MM.1S (cell line): ENCODE measurements around the gene ABCC11.

Source experiments
- DNase-seq: peaks from one replicate; pipeline ENCODE4 v3.0.0-alpha.2; 2015
- H2AFZ ChIP-seq: fragments of 300-600 bp; sonication (generic); 2 replicates; pipeline ENCODE4 v1.6.0; 2016; ENCODE audit warnings: antibody characterized with exemption, low read length
- H3F3A ChIP-seq: fragments of 300-600 bp; sonication (generic); 2 replicates; pipeline ENCODE4 v1.6.1; 2016; ENCODE audit warnings: mild to moderate bottlenecking, antibody characterized with exemption, low read length, moderate library complexity, mixed read lengths; ENCODE audit not compliant: insufficient read depth
- H3K27ac ChIP-seq: fragments of 300-600 bp; sonication (generic); 2 replicates; pipeline ENCODE4 v1.5.1; 2016; ENCODE audit warnings: mild to moderate bottlenecking, low read length
- H3K27me3 ChIP-seq: fragments of 300-600 bp; sonication (generic); replicated peaks from 2 replicates; pipeline ENCODE4 v1.6.0; 2016; ENCODE audit warnings: low read length; ENCODE audit not compliant: insufficient read depth
- H3K36me3 ChIP-seq: fragments of 300-600 bp; sonication (generic); replicated peaks from 2 replicates; pipeline ENCODE4 v1.6.1; 2016; ENCODE audit warnings: mild to moderate bottlenecking, low read length, mixed read lengths; ENCODE audit not compliant: insufficient read depth
- H3K4me1 ChIP-seq: fragments of 300-600 bp; sonication (generic); 2 replicates; pipeline ENCODE4 v1.6.1; 2016; ENCODE audit warnings: low read length, mixed read lengths
- H3K4me2 ChIP-seq: fragments of 300-600 bp; sonication (generic); 2 replicates; pipeline ENCODE4 v1.6.0; 2016; ENCODE audit warnings: low read depth, low read length
- H3K4me3 ChIP-seq: fragments of 300-600 bp; sonication (generic); 2 replicates; pipeline ENCODE4 v1.5.1; 2016; ENCODE audit warnings: low read length, mixed read lengths
- H3K79me2 ChIP-seq: fragments of 300-600 bp; sonication (generic); 2 replicates; pipeline ENCODE4 v1.6.1; 2016; ENCODE audit warnings: mixed run types, low read length, mixed read lengths
- H3K9ac ChIP-seq: fragments of 300-600 bp; sonication (generic); 2 replicates; pipeline ENCODE4 v1.6.1; 2016; ENCODE audit warnings: low read length, mixed read lengths
- H3K9me2 ChIP-seq: fragments of 300-600 bp; sonication (generic); replicated peaks from 2 replicates; pipeline ENCODE4 v1.6.1; 2016; ENCODE audit warnings: mild to moderate bottlenecking, low read length, mixed read lengths; ENCODE audit not compliant: insufficient read depth
- H3K9me3 ChIP-seq: fragments of 300-600 bp; sonication (generic); replicated peaks from 2 replicates; pipeline ENCODE4 v1.6.1; 2016; ENCODE audit warnings: mild to moderate bottlenecking, low read length, mixed read lengths; ENCODE audit not compliant: insufficient read depth
- H4K20me1 ChIP-seq: fragments of 300-600 bp; sonication (generic); 2 replicates; pipeline ENCODE4 v1.6.1; 2016; ENCODE audit warnings: mild to moderate bottlenecking, low read length, moderate library complexity, mixed read lengths; ENCODE audit not compliant: insufficient read depth
- CTCF ChIP-seq: fragments of 300-600 bp; sonication (generic); IDR thresholded peaks from 2 replicates; pipeline ENCODE4 v1.5.1; 2016; ENCODE audit warnings: antibody characterized with exemption, low read length, mixed read lengths
- EZH2 ChIP-seq: fragments of 300-600 bp; sonication (generic); optimal IDR thresholded peaks from 2 replicates; pipeline ENCODE3; 2017; ENCODE audit warnings: low read depth, mild to moderate bottlenecking, antibody characterized with exemption, low read length, mixed read lengths
- EZH2phosphoT487 ChIP-seq: fragments of 300-600 bp; sonication (generic); IDR thresholded peaks from 2 replicates; pipeline ENCODE4 v1.6.1; 2018; ENCODE audit warnings: antibody characterized with exemption, low read length

The ABCC11 gene

DNA sequence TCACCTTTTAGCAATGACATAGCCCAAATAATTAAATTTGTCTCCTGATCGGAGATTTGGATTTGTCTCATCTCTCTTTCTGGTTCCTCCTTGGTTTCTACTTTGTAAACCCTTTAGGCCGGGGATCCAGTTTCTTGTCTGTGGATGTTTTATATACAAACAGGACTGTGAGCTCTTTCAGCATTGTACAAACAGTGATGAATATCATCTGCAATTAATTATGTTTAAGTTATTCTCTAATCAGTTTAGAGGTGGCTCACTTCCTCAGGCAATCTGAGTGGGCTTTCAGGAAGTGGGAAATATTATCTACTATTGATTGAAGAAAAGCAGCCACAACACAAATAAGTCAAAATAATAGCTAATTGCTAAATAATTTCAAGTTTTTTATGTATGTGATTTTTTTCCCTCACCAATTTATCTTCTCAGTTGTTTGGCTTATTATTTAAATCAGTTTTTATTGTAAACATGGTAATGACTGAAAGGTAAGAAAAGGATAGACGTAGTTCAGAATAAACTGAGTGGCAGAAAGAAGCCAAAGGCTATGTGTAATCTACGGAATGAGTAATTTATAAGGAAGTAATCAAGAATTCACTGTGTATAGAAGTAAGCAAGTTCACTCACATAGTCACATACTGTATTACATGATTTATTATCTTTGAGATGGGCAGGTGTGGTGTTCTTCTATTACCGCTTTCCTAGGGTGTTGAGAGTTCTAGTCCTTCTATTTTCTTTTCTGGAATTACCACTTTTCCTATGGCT, 3.4 kb upstream of the ABCC11 start:
- Histone ChIP-seq H3K27me3 (no peaks in the 10 kb centered on the region), H3K9me2 (no peaks in the 10 kb centered on the region), H3K4me2 (no peak overlapping the region), H3K9me3 (no peaks in the 10 kb centered on the region), H2AFZ (no peak overlapping the region), H3K9ac (no peak overlapping the region), H4K20me1 (0 out of 2 replicates have a peak, but pooled peaks cover 10% of the 10 kb centered on the region), H3K36me3 (peaks cover 10% of the 10 kb centered on the region; the same call in 1 of the 2 replicates), H3F3A (no peaks in the 10 kb centered on the region), H3K4me1 (peaks cover 7% of the 10 kb centered on the region; the same call in 1 of the 2 replicates), H3K79me2 (peaks cover 80% of the 10 kb centered on the region), H3K4me3 (no peak overlapping the region), H3K27ac (no peak overlapping the region)
- no peak for DNase-seq
- TF ChIP-seq EZH2 = no peak

- H3K36me3 ChIP-seq = no peaks in the 10 kb centered on the region
- H3K9me3 ChIP-seq = no peaks in the 10 kb centered on the region
- H2AFZ ChIP-seq = no peak overlapping the region
- H3F3A ChIP-seq = peaks cover 6% of the 10 kb centered on the region
- H3K4me1 ChIP-seq = peaks cover 8% of the 10 kb centered on the region; the same call in 1 of the 2 replicates
- H3K27me3 ChIP-seq = no peaks in the 10 kb centered on the region
- H3K4me3 ChIP-seq = no peak overlapping the region
- peak overlapping the region; percentile 89; the same call in 1 of the 2 replicates for H3K4me2 ChIP-seq
- TF ChIP-seq EZH2 (no peak), EZH2phosphoT487 (no peak), CTCF (no peak)
- 0 out of 2 replicates have a peak, but pooled peaks cover 7% of the 10 kb centered on the region for H4K20me1 ChIP-seq
- H3K27ac ChIP-seq = no peak overlapping the region
- H3K9me2 ChIP-seq = no peaks in the 10 kb centered on the region
- DNase-seq = no peak
- no peak overlapping the region for H3K9ac ChIP-seq
- H3K79me2 ChIP-seq = peaks cover 70% of the 10 kb centered on the region
These were observed 1.3 kb downstream of the ABCC11 start for GRCh38 chr16:48246066-48246465.

DNA sequence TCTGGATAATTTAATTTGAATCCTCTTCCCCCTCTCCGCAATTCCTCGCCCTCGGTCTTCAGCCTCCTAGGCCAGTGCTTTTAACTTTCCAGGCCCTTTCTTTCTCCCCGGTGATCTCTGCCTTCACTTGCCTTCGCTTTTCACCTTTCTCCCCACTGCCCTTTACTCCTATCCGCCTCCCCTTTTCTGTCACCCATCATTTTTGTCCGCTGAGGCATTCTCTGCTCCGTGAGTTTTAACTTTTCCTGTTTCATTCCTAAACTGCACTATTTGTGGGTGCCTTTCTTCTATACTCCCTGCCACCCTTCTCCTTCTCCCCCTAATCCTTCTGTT, 2.5 kb downstream of the ABCC11 start:
- H3K27me3 ChIP-seq = no peaks in the 10 kb centered on the region
- H3K36me3 ChIP-seq = no peaks in the 10 kb centered on the region
- peak overlapping the region; percentile 83; the same call in 1 of the 2 replicates for H2AFZ ChIP-seq
- no peak for TF ChIP-seq CTCF
- H3K9me2 ChIP-seq = no peaks in the 10 kb centered on the region
- H3K4me3 ChIP-seq = peak overlapping the region; percentile 78
- H3K79me2 ChIP-seq = peaks cover 58% of the 10 kb centered on the region
- peaks cover 6% of the 10 kb centered on the region for H3F3A ChIP-seq
- peak overlapping the region; percentile 81 for H3K27ac ChIP-seq
- peak overlapping the region; percentile 88 for H3K9ac ChIP-seq
- H3K4me2 ChIP-seq = peak overlapping the region; percentile 89
- no peaks in the 10 kb centered on the region for H3K9me3 ChIP-seq
- DNase-seq = no peak
- peaks cover 8% of the 10 kb centered on the region; the same call in 1 of the 2 replicates for H3K4me1 ChIP-seq
- 0 out of 2 replicates have a peak, but pooled peaks cover 3% of the 10 kb centered on the region for H4K20me1 ChIP-seq
